ENCODE data around the gene OR2A14.
"Not testable (repeated sequence)": the region's sequence is repeated elsewhere in the genome, so short reads cannot be mapped to it uniquely, and the experiment has no call there.

The OR2A14 gene

GRCh38 chr7:144122876-144123275, at the start of gene OR2A14:
TSS of gene OR2A14 (plus strand) at chr7:144123176. CDS start at chr7:144129113, 5,937 bp downstream.
- no peak for DNase-seq (ENCODE audit: low read depth)

GRCh38 chr7:144074374-144074773, 48.6 kb upstream of the OR2A14 start:
- no peak for DNase-seq (ENCODE audit: low read depth)

GRCh38 chr7:144085978-144086377, 37.0 kb upstream of the OR2A14 start, which contains the start of gene OR2A12:
TSS of gene OR2A12 (plus strand) at chr7:144086278. CDS start at chr7:144095108, 8,830 bp downstream.
- no peak for DNase-seq (ENCODE audit: low read depth)

- no peak for DNase-seq (ENCODE audit: low read depth)
Observed at GRCh38 chr7:144086730-144087129, 36.2 kb upstream of the OR2A14 start.

- no peak for DNase-seq (ENCODE audit: low read depth)
Observed at GRCh38 chr7:144087230-144087629, 35.7 kb upstream of the OR2A14 start.

- DNase-seq (ENCODE audit: low read depth): no peak
Observed at GRCh38 chr7:144090667-144091066, 32.3 kb upstream of the OR2A14 start.

GRCh38 chr7:144098776-144099175, 24.2 kb upstream of the OR2A14 start:
- no peak for DNase-seq (ENCODE audit: low read depth)

- no peak for DNase-seq (ENCODE audit: low read depth)
Observed at GRCh38 chr7:144100607-144101006, 22.4 kb upstream of the OR2A14 start.

- DNase-seq (ENCODE audit: low read depth): no peak
Observed at GRCh38 chr7:144102041-144102440, 20.9 kb upstream of the OR2A14 start.

GRCh38 chr7:144105211-144105610, 17.8 kb upstream of the OR2A14 start:
- no peak for DNase-seq (ENCODE audit: low read depth)

- DNase-seq (ENCODE audit: low read depth): no peak
Observed at GRCh38 chr7:144109283-144109682, 13.7 kb upstream of the OR2A14 start, which contains the start of gene OR2A2. TSS of gene OR2A2 (plus strand) at chr7:144109583. CDS start at chr7:144109583, 0 bp downstream.

GRCh38 chr7:144110272-144110671, 12.7 kb upstream of the OR2A14 start:
- DNase-seq (ENCODE audit: low read depth): no peak

- no peak for DNase-seq (ENCODE audit: low read depth)
Observed at GRCh38 chr7:144113651-144114050, 9.3 kb upstream of the OR2A14 start.

- no peak for DNase-seq (ENCODE audit: low read depth)
Observed at GRCh38 chr7:144118341-144118740, 4.6 kb upstream of the OR2A14 start.

GRCh38 chr7:144127714-144128334, 4.8 kb downstream of the OR2A14 start:
- DNase-seq (ENCODE audit: low read depth): peak; percentile 56

GRCh38 chr7:144129601-144130000, 6.6 kb downstream of the OR2A14 start:
- DNase-seq (ENCODE audit: low read depth): not testable (repeated sequence)

GRCh38 chr7:144130730-144131129, 7.8 kb downstream of the OR2A14 start:
- no peak for DNase-seq (ENCODE audit: low read depth)

- no peak for DNase-seq (ENCODE audit: low read depth)
Observed at GRCh38 chr7:144132262-144132661, 9.3 kb downstream of the OR2A14 start.

GRCh38 chr7:144133307-144133706, 10.3 kb downstream of the OR2A14 start:
- no peak for DNase-seq (ENCODE audit: low read depth)

- no peak for DNase-seq (ENCODE audit: low read depth)
Observed at GRCh38 chr7:144134116-144134515, 11.1 kb downstream of the OR2A14 start.

- DNase-seq (ENCODE audit: low read depth): no peak
Observed at GRCh38 chr7:144137501-144137900, 14.5 kb downstream of the OR2A14 start.

- DNase-seq (ENCODE audit: low read depth): no peak
Observed at GRCh38 chr7:144142187-144142586, 19.2 kb downstream of the OR2A14 start.

GRCh38 chr7:144144426-144144825, 21.4 kb downstream of the OR2A14 start:
- no peak for DNase-seq (ENCODE audit: low read depth)

- no peak for DNase-seq (ENCODE audit: low read depth)
Observed at GRCh38 chr7:144148224-144148827, 25.4 kb downstream of the OR2A14 start.
